Pulmonary artery endothelial cell (primary cell): ENCODE measurements around the gene LMX1A. TPM values are rescaled to one million over a fixed set of nuclear protein-coding genes. Genes with fewer than 3 reads are reported as not detected.

Source experiments
- DNase-seq: peaks from one replicate; pipeline ENCODE4 v3.0.0-alpha.2; 2011; ENCODE audit warnings: low read depth, low spot score
- total RNA-seq: library from RNA; depleted of rRNA; stranded (reverse); fragments of >200 nt; gene quantifications from 2 replicates; pipeline ENCODE4 v1.2.3, GENCODE V29; 2014

The LMX1A gene
- total RNA-seq, 1 donor from 2014 or later = not detected

GRCh38 chr1:165169028-165169427 lies 187.5 kb downstream of the LMX1A start:
- DNase-seq = no peak

DNA sequence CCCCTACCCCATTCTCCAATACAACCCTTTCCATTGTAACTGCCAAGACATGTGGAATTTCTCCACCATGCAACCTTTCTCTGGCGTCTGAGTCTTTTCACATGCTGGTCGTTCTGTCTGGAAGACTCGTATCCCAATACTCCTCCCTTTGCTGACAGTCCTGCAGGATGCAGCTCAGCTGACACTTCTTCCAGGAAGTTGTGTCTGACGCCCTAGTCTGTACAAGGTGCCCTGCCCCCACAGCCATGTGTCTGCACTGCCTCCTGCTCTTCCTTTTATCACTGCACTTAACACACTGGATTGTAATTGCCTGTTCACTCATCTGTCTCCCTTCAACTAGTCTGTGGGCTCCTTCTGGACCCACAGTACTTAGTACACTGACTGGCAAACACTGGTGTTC lies 188.0 kb downstream of the LMX1A start:
- no peak for DNase-seq

DNA sequence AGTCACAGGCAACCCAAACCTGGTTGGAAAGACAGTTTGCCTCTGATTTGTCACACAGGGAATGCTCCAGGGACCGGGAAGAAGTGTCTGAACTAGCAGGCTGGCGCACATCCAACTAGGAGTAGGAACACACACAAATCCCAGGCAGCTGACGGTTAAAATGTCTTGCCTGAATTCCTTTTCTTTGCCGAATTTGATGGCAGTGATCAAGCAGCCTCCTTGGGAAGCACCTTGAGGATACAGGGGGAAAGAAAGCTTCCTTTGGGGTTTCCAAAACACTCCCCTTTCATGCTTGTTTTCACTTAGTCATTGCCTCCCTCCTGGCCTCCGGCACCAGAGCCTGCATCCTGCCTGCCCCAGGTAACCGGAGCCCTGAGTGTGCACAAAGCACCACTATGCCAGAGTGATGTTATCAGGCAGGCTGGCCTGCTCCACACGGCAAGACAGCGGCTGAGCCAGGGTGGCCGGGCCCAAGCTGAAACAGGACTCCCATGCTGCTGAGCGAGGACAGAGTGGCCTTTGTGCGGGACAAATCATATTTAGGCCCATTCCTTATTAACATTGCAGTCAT lies 193.8 kb downstream of the LMX1A start:
- DNase-seq = no peak

DNA sequence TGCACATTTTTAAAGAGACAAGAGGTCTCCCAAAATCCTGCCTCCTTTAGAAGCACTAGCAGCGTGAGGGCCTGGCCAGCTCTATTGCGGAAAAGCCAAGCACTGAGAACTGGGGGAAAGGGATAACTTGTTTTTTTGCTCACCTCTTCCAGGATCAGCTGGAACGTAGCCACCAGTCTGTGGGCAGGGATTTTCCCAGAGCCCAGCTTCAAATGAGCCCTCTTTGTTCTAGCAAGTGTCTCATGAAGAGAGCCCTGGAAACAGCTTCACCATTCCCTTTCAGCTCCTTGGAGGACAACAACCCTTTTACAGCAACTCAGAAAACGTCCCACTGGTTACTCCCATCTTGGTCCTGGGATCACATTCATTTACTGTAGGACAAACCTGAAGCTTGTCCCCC lies 195.4 kb downstream of the LMX1A start:
- DNase-seq = no peak

DNA sequence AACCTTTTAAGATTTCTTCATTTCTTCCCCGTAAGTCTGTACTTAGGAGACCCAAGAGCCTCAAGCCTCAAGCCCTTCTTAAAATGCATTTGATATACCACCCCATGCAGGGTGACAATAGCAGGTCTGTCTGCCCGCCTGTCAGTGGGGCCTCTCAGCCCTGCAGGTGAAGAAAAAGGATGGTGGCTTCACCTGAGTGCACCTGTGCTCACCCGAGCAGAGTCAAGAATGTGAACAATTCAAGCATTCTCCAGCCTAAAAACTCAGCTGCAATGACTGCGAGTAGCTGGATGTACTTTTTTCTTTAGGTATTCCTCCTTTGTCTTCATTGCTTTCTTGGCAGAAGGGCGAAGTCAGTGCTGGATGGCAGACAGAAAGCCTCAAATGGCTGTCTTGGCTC lies 203.3 kb downstream of the LMX1A start:
- DNase-seq = no peak

DNA sequence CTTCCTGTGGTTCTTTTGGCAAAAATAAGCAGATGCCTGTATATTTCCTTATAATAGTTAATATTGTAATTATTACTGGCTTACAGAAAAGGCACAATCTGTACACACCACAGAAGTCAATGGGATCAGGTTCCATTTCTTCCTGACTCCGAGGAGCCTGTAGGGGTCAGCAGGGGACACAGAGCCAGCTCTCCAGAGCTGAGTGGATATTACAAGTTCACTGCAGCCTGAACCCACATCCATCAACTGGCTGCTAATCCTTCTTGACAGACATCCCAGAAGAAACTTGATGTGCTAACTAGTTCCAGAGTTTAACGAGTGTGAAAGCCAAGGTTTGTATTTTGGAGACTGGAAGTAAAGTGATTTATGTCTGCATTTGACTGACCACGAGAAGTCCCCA lies 203.8 kb downstream of the LMX1A start:
- no peak for DNase-seq

GRCh38 chr1:165152109-165152508 lies 204.4 kb downstream of the LMX1A start:
- DNase-seq = no peak

Other genes with a start within 250 kb of the LMX1A start
- not detected in 2 replicates for gene RXRG, start 88.4 kb upstream of the LMX1A start, total RNA-seq
- not detected in 2 replicates for gene LRRC52, start 187.3 kb upstream of the LMX1A start, total RNA-seq